RWPE1 (cell line): ENCODE measurements around the gene CFAP90.

ENCODE experiments used
- CTCF ChIA-PET: fragments of 350-600 bp; sonication (Branson Sonifier 250); formaldehyde crosslinking; extraction: SDS; loops from one replicate; lab custom pipeline; 2021; lab: Yijun Ruan, JAX
- POLR2A ChIA-PET: fragments of 400-600 bp; formaldehyde crosslinking; extraction: SDS; loops from one replicate; lab custom pipeline; 2020; ENCODE audit warnings: antibody characterized with exemption; ENCODE audit not compliant: low non-redundant PET; lab: Yijun Ruan, JAX
- DNase-seq: peaks from one replicate; pipeline ENCODE4 v3.0.0; 2012; ENCODE audit warnings: low spot score
- H3K27ac ChIP-seq: fragments of 450-650 bp; 2 replicates; pipeline ENCODE4 v1.5.1; 2017
- CTCF ChIP-seq: fragments of 450-650 bp; conservative IDR thresholded peaks from 2 replicates; pipeline ENCODE4 v1.5.1; 2017; ENCODE audit warnings: low read depth, mild to moderate bottlenecking

The CFAP90 gene

DNA sequence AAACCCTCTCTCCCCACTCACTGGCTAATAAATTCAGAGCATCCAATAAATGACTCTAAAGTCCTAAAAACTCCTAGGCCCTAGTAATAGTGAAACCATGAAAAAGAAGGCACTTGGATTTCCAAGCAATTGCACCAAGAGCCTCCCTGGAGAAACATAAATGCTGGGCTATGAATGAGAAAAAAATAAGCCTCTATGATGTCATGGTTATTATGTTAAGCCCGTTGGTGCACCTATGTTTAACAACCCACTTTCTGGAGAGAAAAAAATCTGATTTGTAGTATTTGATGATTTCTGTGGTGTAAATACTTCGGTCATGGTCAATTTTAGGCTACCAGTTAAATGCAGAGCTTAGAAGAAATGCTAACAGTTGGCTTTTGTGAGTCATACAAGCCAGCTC is 8.4 kb downstream of the CFAP90 start:
- POLR2A ChIA-PET: no interaction called here

DNA sequence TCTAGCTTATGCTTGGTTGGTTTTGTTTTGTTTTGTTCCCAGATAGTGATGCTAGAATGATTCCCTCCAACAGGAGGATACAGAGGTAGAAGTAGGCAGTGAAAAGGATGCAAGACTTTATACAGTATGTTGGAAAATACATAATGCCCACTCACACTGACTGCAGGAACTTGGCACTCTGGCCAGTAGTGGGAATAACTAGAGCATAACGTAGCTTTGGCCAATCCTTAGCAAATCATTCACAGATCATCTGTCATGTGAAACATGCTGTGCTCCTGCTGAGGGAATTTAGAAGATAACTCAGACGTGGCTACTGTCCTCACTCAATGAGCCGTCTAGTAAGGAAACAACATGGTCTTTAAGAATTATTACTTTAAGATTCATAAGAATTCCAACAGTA is 13.5 kb downstream of the CFAP90 start:
- no peak for DNase-seq
- POLR2A ChIA-PET: no interaction called here

More for the DNA sequence above, 8.4 kb downstream of the CFAP90 start:
- no peak overlapping the region for H3K27ac ChIP-seq
- CTCF ChIA-PET: no interaction called here
- DNase-seq: no peak
- TF ChIP-seq CTCF: no peak

DNA sequence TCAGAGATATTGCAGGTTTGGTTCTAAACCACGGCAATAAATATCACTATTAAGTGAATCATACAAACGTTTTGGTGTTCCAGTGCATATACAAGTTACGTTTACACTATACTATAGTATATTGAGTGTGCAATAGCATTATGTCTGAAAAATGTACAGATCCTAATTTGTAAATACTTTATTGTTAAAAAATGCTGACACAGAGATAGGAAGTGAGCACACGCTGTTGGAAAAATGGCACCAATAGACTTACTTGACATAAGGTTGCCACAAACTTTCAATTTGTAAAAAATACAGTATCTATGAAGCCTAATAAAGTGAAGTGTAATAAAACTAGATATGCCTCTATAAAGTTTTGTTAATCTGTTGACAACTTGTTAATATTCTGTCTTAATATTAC is 16.0 kb downstream of the CFAP90 start:
- no peak for DNase-seq
- H3K27ac ChIP-seq: no peak overlapping the region
- no peak for TF ChIP-seq CTCF
- ChIA-PET POLR2A (no interaction called here), CTCF (no interaction called here)

More for the DNA sequence above, 13.5 kb downstream of the CFAP90 start:
- CTCF ChIA-PET: no interaction called here
- H3K27ac ChIP-seq: no peak overlapping the region
- TF ChIP-seq CTCF: no peak

- CTCF ChIA-PET: interaction anchor here (0.7 to 0.9 kb wide), 2 partner anchors 9 to 36 kb away, joined by 3 read pairs; no protein-coding TSS in a partner anchor
- no peak for TF ChIP-seq CTCF
- no peak for DNase-seq
- POLR2A ChIA-PET: no interaction called here
- no peak overlapping the region for H3K27ac ChIP-seq
These were observed 22.7 kb downstream of the CFAP90 start for GRCh38 chr5:7828269-7828668.

- no peak for DNase-seq
- no peak for TF ChIP-seq CTCF
- POLR2A ChIA-PET: no interaction called here
- CTCF ChIA-PET: interaction anchor here (0.7 kb wide), 1 partner anchor 35 kb away, joined by 3 read pairs; no protein-coding TSS in a partner anchor
- H3K27ac ChIP-seq: no peak overlapping the region
These were observed 23.3 kb downstream of the CFAP90 start for GRCh38 chr5:7827610-7828009.

DNA sequence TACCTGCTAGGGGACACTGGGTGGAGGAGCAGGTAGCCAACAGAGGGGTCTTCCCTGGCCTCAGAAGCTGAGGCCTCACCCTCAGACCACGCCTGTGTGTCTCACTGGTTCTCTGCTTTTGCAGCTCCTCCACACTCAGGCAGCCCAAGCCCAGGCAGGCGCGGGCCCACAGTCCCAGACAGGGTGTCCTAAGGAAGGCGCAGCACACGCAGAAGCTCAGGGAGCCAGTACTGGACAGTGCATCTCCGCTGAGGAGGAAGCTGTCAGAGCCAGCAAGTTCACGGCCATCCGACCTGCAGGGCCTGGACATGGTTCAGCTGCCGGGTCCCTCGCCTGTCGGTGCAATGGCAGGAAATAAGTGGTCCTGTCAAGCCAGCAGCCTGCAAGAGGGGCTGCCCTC is 25.3 kb downstream of the CFAP90 start:
- no peak overlapping the region for H3K27ac ChIP-seq
- DNase-seq: no peak
- POLR2A ChIA-PET: no interaction called here
- CTCF ChIA-PET: no interaction called here
- TF ChIP-seq CTCF: no peak
